Small intestine (tissue), 7 donors: ENCODE measurements around the gene KLHL29. TPM values are rescaled to one million over a fixed set of nuclear protein-coding genes. Genes with fewer than 3 reads are reported as not detected.

ENCODE experiments used
- DNase-seq, 2 donors: peaks; one replicate each; pipeline versions ENCODE4 v3.0.0 to v3.0.0-alpha.2; 2013
- FAIRE-seq: peaks from 2 replicates; lab custom pipeline; 2012; peaks lifted over from hg19 to GRCh38; lab: Jason Lieb, UNC
- H3K27ac ChIP-seq, 3 donors: one replicate each; pipeline ENCODE4 v1.5.1; 2013; ENCODE audit warnings: low read length in 2 of 3, mild to moderate bottlenecking in 2 of 3, control low read depth in 1 of 3, inconsistent platforms in 1 of 3, low read depth in 1 of 3, moderate library complexity in 1 of 3
- H3K27me3 ChIP-seq, 3 donors: one replicate each; pipeline ENCODE4 v1.6.1; 2013; ENCODE audit warnings: low read length in 3 of 3, inconsistent platforms in 1 of 3; ENCODE audit not compliant: control insufficient read depth in 3 of 3, insufficient read depth in 3 of 3
- H3K36me3 ChIP-seq, 3 donors: one replicate each; pipeline ENCODE4 v1.6.1; 2013; ENCODE audit warnings: low read length in 3 of 3, inconsistent platforms in 1 of 3, low read depth in 1 of 3, mild to moderate bottlenecking in 1 of 3, moderate library complexity in 1 of 3; ENCODE audit not compliant: control insufficient read depth in 3 of 3, insufficient read depth in 2 of 3
- H3K4me1 ChIP-seq, 3 donors: one replicate each; pipeline ENCODE4 v1.6.1; 2013; ENCODE audit warnings: low read length in 2 of 3, inconsistent platforms in 1 of 3, low read depth in 1 of 3, mild to moderate bottlenecking in 1 of 3, moderate library complexity in 1 of 3; ENCODE audit not compliant: control insufficient read depth in 3 of 3, insufficient read depth in 2 of 3
- H3K4me3 ChIP-seq, 3 donors: one replicate each; pipeline ENCODE4 v1.5.1; 2013; ENCODE audit warnings: low read length in 3 of 3, control low read depth in 1 of 3, inconsistent platforms in 1 of 3, low read depth in 1 of 3, mild to moderate bottlenecking in 1 of 3, moderate library complexity in 1 of 3
- H3K9me3 ChIP-seq, 2 donors: one replicate each; pipeline ENCODE4 v1.6.1; 2013; ENCODE audit warnings: low read depth in 1 of 2, low read length in 1 of 2; ENCODE audit not compliant: control insufficient read depth in 2 of 2, insufficient read depth in 1 of 2
- WGBS, 3 donors: extraction: QIAGEN DNeasy Blood & Tissue Kit; methylation state at CpG; one replicate each; pipeline ENCODE4 v1.1.7; 2013; 5-methylcytosine and 5-hydroxymethylcytosine counted together
- polyA plus RNA-seq, 4 donors: library from polyadenylated mRNA; stranded (reverse) in 3 of 4; unstranded in 1 of 4; fragments of 200-250 nt in 3 of 4; fragments of 120-200 nt in 1 of 4; gene quantifications; one replicate each; pipeline versions ENCODE4 v1.2.1 to v1.2.3, GENCODE V29; 2013
- donor health status: healthy with polysubstance abuse.
- donor health status: control.
- donor health status: control.
- donor health status: Bipolar disorder and iron deficiency.
- donor health status: healthy.

Gene KLHL29
- polyA plus RNA-seq, 4 donors: 0.22 to 2.7 (median 1.4) TPM

DNA sequence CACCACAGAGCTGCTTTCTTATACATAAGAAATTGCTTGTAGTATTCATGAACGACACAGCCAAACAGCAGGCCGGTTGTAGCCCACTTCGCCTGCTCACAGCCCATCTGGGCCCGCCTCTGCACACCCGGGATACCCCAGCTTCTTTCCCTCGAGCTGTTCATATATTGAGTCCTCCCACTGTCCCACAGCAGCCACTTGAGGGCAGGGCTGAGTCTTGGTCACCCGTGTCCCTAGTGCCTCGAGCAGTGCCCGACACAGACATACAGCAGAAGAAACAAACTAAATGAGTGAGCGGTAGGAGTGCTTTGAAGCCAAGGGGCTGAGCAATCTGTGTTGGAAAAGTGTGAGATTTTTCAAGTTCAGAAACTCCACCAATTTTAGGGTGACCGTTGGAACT is 251.4 kb downstream of the KLHL29 start:
- Histone ChIP-seq H3K27me3 (no peaks in the 10 kb centered on the region), H3K27ac (peak overlapping the region in 1 of 3 donors; percentile 28), H3K4me1 (no peaks in the 10 kb centered on the region), H3K36me3 (peaks cover 0 to 9% (median 0%) of the 10 kb centered on the region in 3 donors), H3K9me3 (no peaks in the 10 kb centered on the region), H3K4me3 (no peak overlapping the region)
- no peak for FAIRE-seq
- no peak for DNase-seq
- 63 to 74% (median 69%) methylated on average over 11 of the region's 11 CpGs for WGBS, 3 donors

DNA sequence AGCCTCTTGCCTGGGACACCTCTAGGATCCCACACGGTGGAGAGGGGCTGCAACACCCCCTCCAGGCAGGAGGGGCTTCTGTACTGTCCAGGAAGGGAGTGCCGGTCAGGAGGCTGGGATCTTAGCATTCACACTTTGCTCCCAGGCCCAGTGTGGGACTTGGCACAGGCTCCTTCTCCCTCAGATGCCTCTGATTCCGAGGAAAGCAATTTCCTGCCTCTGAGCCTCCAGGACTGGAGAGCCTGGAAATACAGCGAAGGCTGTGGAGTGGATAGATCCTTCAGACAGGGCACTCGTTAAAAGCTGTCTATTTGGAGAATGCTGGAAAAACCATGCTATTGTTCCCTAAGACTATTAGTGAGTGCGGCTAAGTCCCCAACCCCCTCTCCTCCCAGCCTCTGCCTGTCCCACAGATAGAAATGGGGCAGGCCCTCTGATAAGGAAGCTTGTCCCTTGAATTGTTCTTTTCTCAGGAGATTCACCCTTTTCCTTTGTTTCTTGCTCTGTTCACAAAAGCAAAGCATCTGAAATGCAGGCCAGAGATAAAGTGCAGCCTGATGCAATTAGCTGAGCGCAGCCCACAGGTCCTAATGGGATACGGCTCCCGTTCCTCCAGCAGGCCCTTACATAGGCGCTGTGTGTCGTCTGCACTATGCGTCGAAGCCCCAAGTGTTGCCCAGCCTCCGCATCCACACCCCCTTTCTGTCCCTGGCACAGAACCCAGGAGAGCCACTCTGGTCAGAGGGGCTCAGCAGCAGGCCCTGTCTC is 252.2 kb downstream of the KLHL29 start:
- peak overlapping the region in 1 of 3 donors; percentile 28 for H3K27ac ChIP-seq
- no peaks in the 10 kb centered on the region for H3K4me1 ChIP-seq
- H3K36me3 ChIP-seq: peaks cover 0 to 9% (median 0%) of the 10 kb centered on the region in 3 donors
- WGBS, 3 donors: 66 to 70% (median 70%) methylated on average over 14 of the region's 14 CpGs
- no peaks in the 10 kb centered on the region for H3K27me3 ChIP-seq
- DNase-seq: peak in 1 of 2 donors; percentile 8
- H3K9me3 ChIP-seq: no peaks in the 10 kb centered on the region
- FAIRE-seq: no peak
- no peak overlapping the region for H3K4me3 ChIP-seq

DNA sequence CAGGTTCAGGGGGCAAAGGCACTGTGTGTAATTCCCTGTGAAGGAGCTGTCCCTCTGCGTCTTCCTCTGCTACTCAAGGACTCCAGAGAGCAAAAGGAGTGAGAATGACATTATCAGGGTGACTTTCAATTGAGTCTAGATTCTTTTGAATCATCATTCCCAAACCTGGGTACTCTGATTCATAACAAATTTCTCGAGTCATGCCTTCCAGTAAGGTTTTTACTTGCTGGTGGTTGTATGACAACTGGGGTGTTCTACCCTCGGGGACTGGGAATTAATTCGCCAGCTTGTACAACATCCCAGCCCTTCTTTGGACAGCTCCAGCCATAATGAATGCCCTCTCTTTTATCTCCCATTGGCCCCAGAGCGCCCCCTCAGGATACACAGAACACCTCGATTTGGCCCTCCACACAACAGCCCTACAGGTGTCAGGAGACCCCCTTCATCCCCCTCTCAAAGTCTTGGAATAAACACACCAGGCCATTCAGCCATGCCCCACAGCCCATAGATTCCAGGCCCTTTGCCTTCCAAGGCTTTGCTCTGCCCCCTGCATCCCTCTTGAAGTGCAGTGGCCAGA is 254.5 kb downstream of the KLHL29 start:
- DNase-seq (no peak), FAIRE-seq (no peak)
- Histone ChIP-seq H3K4me1 (no peaks in the 10 kb centered on the region), H3K4me3 (no peak overlapping the region), H3K27me3 (no peaks in the 10 kb centered on the region), H3K27ac (no peak overlapping the region), H3K36me3 (peaks cover 0 to 16% (median 0%) of the 10 kb centered on the region in 3 donors), H3K9me3 (peaks cover 0 to 7% of the 10 kb centered on the region in 2 donors)
- 77 to 81% (median 78%) methylated on average over 6 of the region's 6 CpGs for WGBS, 3 donors

DNA sequence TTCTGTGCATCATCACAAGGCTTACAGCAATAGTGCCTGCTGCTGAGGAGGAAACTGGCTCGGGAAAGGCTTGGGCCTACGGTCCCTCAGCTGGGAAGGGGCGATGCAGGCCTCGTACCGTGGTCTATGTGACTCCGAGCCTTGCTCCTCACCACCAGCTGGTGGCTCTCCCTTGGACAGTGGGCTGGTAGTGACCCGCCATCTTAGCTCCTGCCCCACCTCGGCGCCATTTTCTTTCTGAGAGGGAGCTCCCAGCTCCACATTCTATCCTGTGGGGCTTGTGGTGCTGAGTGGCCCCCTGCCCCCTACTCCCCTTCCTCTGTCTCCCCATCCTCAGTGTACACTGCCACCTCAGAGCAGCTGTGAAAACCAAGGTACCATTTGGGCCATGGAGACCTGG is 255.7 kb downstream of the KLHL29 start:
- WGBS, 3 donors: 94 to 97% (median 95%) methylated on average over 9 of the region's 9 CpGs

DNA sequence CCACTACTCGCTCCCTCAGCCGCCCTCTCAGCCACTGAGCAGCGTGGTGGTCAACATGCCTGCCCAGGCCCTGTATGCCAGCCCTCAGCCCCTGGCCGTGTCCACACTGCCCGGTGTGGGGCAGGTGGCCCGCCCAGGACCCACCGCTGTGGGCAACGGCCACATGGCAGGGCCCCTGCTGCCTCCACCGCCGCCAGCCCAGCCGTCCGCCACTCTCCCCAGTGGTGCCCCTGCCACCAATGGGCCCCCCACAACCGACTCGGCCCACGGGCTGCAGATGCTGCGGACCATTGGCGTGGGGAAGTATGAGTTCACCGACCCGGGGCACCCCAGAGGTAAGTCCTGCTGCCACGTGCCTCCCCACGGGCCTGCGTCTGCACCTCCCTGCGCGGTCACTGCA is 257.5 kb downstream of the KLHL29 start:
- DNase-seq (no peak), FAIRE-seq (no peak)
- no peaks in the 10 kb centered on the region for H3K4me1 ChIP-seq
- peaks cover 0 to 7% of the 10 kb centered on the region in 2 donors for H3K9me3 ChIP-seq
- 93 to 94% (median 94%) methylated on average over 23 to 24 of the region's 24 CpGs for WGBS, 3 donors
- no peaks in the 10 kb centered on the region for H3K27me3 ChIP-seq
- peaks cover 0 to 16% (median 3%) of the 10 kb centered on the region in 3 donors for H3K36me3 ChIP-seq
- H3K4me3 ChIP-seq: no peak overlapping the region
- H3K27ac ChIP-seq: no peak overlapping the region

More for the DNA sequence above, 255.7 kb downstream of the KLHL29 start:
- Histone ChIP-seq H3K4me3 (no peak overlapping the region), H3K27ac (no peak overlapping the region), H3K36me3 (peaks cover 0 to 16% (median 3%) of the 10 kb centered on the region in 3 donors), H3K4me1 (no peaks in the 10 kb centered on the region), H3K27me3 (no peaks in the 10 kb centered on the region), H3K9me3 (peaks cover 0 to 7% of the 10 kb centered on the region in 2 donors)
- FAIRE-seq: no peak
- DNase-seq: no peak

DNA sequence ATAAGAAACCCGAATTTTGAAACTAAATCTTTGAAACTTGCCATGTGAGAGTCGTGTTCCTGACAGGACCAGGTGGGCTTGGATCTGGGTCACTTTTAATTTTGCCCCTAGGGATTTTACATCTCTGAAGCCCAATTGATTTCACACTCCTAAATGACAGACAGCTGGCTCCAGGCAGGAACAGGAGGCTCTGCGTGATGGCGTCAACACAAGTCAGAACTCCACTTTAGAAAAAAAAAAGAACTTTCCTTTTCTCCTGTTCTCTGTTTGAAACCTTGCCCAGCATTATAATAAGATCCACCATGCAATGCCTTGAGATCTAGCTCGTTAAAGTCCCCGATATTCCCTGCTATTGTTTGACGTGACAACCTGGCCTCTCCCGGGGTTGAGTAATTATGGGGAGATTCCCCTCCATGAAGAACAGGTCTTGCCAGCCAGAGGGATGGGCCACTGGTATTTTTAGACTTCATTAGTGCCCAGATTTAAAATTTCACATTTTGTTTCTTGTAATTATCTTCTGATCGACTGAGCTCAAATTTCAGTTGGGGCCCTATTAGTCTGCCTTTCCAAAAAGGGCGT is 260.3 kb downstream of the KLHL29 start:
- Histone ChIP-seq H3K4me1 (no peaks in the 10 kb centered on the region), H3K9me3 (peaks cover 0 to 7% of the 10 kb centered on the region in 2 donors), H3K27me3 (no peaks in the 10 kb centered on the region), H3K4me3 (no peak overlapping the region), H3K27ac (no peak overlapping the region), H3K36me3 (peaks cover 0 to 19% (median 3%) of the 10 kb centered on the region in 3 donors)
- FAIRE-seq (no peak), DNase-seq (no peak)
- WGBS, 3 donors: 61 to 76% (median 71%) methylated on average over 10 of the region's 10 CpGs

DNA sequence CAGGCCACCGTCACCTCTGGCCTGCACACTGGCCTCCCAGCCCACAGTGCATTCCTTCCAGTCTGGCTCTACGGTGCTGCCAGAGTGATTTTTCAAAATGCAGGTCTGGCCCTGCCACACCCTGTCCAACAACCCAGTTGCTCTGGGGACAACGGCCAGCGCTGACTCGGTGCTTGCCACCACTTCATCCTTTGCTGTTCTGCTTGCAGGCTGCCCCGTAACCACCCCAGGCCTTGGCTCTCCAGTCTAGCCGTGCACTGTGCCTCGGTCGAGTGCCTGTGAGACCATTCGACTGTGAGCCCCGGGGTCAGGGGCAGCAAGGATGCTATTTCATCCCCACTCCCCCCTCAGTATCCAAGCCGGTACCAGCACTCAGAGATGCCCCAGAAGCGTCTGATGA is 262.6 kb downstream of the KLHL29 start:
- WGBS, 3 donors: 83 to 89% (median 85%) methylated on average over 13 of the region's 13 CpGs

DNA sequence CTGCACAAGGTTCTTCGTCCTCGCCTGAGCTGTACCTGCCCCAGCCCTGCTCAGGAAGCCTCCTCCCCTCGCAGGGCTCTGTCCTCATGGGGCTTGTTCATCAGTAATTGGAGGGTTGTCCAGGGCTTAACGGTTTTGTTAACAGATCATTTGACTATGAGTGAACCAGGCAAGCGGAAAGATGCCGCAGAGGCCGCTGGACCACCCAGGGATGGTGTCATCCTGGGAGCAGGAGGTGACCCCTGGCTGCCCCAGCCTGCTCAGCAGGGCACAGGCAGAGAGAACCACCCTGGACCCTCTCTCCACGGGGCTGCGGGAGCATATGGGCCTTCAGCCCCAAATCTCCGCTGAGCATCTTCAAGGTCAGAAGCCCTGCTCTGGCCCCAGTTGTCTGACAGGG is 264.3 kb downstream of the KLHL29 start:
- Histone ChIP-seq H3K27me3 (no peaks in the 10 kb centered on the region), H3K4me1 (no peaks in the 10 kb centered on the region), H3K27ac (no peak overlapping the region), H3K9me3 (peaks cover 0 to 8% of the 10 kb centered on the region in 2 donors), H3K4me3 (no peak overlapping the region), H3K36me3 (peaks cover 0 to 9% (median 3%) of the 10 kb centered on the region in 3 donors)
- WGBS, 3 donors: 77 to 79% (median 77%) methylated on average over 10 of the region's 10 CpGs
- DNase-seq: no peak
- no peak for FAIRE-seq

More for the DNA sequence above, 262.6 kb downstream of the KLHL29 start:
- DNase-seq: no peak
- Histone ChIP-seq H3K36me3 (peaks cover 0 to 16% (median 3%) of the 10 kb centered on the region in 3 donors), H3K9me3 (peaks cover 0 to 15% of the 10 kb centered on the region in 2 donors), H3K27ac (no peak overlapping the region), H3K4me3 (no peak overlapping the region), H3K27me3 (no peaks in the 10 kb centered on the region), H3K4me1 (no peaks in the 10 kb centered on the region)
- no peak for FAIRE-seq
